COLO668 (cell line): ENCODE results near the gene PHYHIPL.

Experiments used
- DNase-seq: peaks from one replicate; lab custom pipeline; 2025; ENCODE audit not compliant: unreplicated experiment; lab: John Stamatoyannopoulos, UW

PHYHIPL gene

GRCh38 chr10:59289853-59290252 is 113.4 kb downstream of the PHYHIPL start:
- DNase-seq: no peak

- no peak for DNase-seq
Observed at GRCh38 chr10:59290448-59290847, 114.0 kb downstream of the PHYHIPL start.
